K562 (cell line): ENCODE measurements around the gene LIPH. TPM values are rescaled to one million over a fixed set of nuclear protein-coding genes. Genes with fewer than 3 reads are reported as not detected.
A peak's percentile ranks its signal among the peaks of the same experiment; 100 is the strongest.

Experiments used
- ARID2 ChIP-seq: fragments of 450-650 bp; IDR thresholded peaks from 2 replicates; pipeline ENCODE4 v1.6.1; 2017; ENCODE audit warnings: antibody characterized with exemption, mild to moderate bottlenecking
- BCOR ChIP-seq: fragments of 450-650 bp; IDR thresholded peaks from 2 replicates; pipeline ENCODE4 v1.6.1; 2016
- CEBPZ ChIP-seq: fragments of 150-350 bp; IDR thresholded peaks from 2 replicates; pipeline ENCODE4 v1.6.1; 2014; ENCODE audit warnings: low read depth, mild to moderate bottlenecking, low read length, borderline replicate concordance
- CREB1 ChIP-seq, 2 experiments: sonication (generic) in 1 of 2; formaldehyde crosslinking in 1 of 2; IDR thresholded peaks; 2 replicates each; pipeline versions ENCODE4 v1.6.1 to v1.8.0; 2012 to 2022; ENCODE audit warnings: inconsistent platforms in 1 of 2, mild to moderate bottlenecking in 1 of 2, missing genetic modification reagents in 1 of 2, moderate library complexity in 1 of 2
- GATAD2B ChIP-seq: fragments of 450-650 bp; IDR thresholded peaks from 2 replicates; pipeline ENCODE4 v1.6.1; 2017; ENCODE audit warnings: mild to moderate bottlenecking, borderline replicate concordance
- IRF1 ChIP-seq: sonication (generic); formaldehyde crosslinking; IDR thresholded peaks from 2 replicates; pipeline ENCODE4 v1.8.0; 2022; ENCODE audit warnings: missing genetic modification reagents, mild to moderate bottlenecking, borderline replicate concordance
- IRF2 ChIP-seq: sonication (generic); formaldehyde crosslinking; IDR thresholded peaks from 2 replicates; pipeline ENCODE4 v1.8.1; 2022; ENCODE audit warnings: mild to moderate bottlenecking, missing genetic modification reagents
- JUN ChIP-seq, 2 experiments: sonication (generic) in 1 of 2; formaldehyde crosslinking in 1 of 2; IDR thresholded peaks; 2 replicates each; pipeline versions ENCODE4 v1.6.1 to v1.8.0; 2012 to 2022; ENCODE audit warnings: borderline replicate concordance in 2 of 2, mild to moderate bottlenecking in 2 of 2, improper control_type of control experiment in 1 of 2, low read depth in 1 of 2, low read length in 1 of 2, missing genetic modification reagents in 1 of 2
- MECOM ChIP-seq: fragments of 250-450 bp; sonication (Bioruptor Pico); IDR thresholded peaks from 2 replicates; pipeline ENCODE4 v1.8.0; 2022; ENCODE audit warnings: inconsistent platforms
- SMAD3 ChIP-seq: fragments of 450-650 bp; formaldehyde crosslinking; conservative IDR thresholded peaks from 2 replicates; pipeline ENCODE4 v1.4.0; 2020; ENCODE audit warnings: mild to moderate bottlenecking
- SMARCE1 ChIP-seq: fragments of 450-650 bp; IDR thresholded peaks from 2 replicates; pipeline ENCODE4 v1.7.1; 2016; ENCODE audit warnings: mild to moderate bottlenecking
- ZBTB5 ChIP-seq: fragments of 450-650 bp; IDR thresholded peaks from 2 replicates; pipeline ENCODE4 v1.6.1; 2017; ENCODE audit warnings: antibody characterized with exemption
- ZHX1 ChIP-seq: fragments of 150-350 bp; conservative IDR thresholded peaks from 2 replicates; pipeline ENCODE4 v1.6.1; 2014; ENCODE audit warnings: low read length
- ZKSCAN3 ChIP-seq: fragments of 250-450 bp; sonication (Bioruptor Pico); IDR thresholded peaks from 2 replicates; pipeline ENCODE4 v1.4.0; 2020
- ZNF224 ChIP-seq: sonication (generic); formaldehyde crosslinking; IDR thresholded peaks from 2 replicates; pipeline ENCODE4 v1.8.0; 2022; ENCODE audit warnings: mild to moderate bottlenecking, missing genetic modification reagents
- ZNF316 ChIP-seq: fragments of 450-650 bp; IDR thresholded peaks from 2 replicates; pipeline ENCODE4 v1.6.1; 2016
- polyA plus RNA-seq, 8 experiments: library from polyadenylated mRNA; depleted of rRNA in 4 of 8; stranded (reverse) in 5 of 8; unstranded in 3 of 8; fragments of >200 nt; fragmentation: Nextera tagmentation in 2 of 8; fragmentation: Illumina TruSeq in 1 of 8; extraction: Ambion mirVana in 2 of 8; extraction: Trizol in 1 of 8; gene quantifications; 2 replicates each; pipeline versions ENCODE4 v1.2.1 to v1.2.3, GENCODE V29; 2011 to 2014; ENCODE audit warnings: inconsistent platforms in 1 of 8, missing spikeins in 1 of 8
- total RNA-seq, 7 experiments: library from RNA; depleted of rRNA in 6 of 7; stranded (reverse); fragments of >200 nt in 6 of 7; fragmentation: Illumina TruSeq in 2 of 7; extraction: Trizol in 2 of 7; gene quantifications; 2 replicates each; pipeline versions ENCODE4 v1.2.1 to v1.2.3, GENCODE V29; 2011 to 2021; ENCODE audit warnings: low replicate concordance in 1 of 7

LIPH gene
- total and polyA plus RNA-seq, 9 of the 15 experiments (the other 6 are each of a cell fraction or from before 2014, with no cell fraction given) = 0.73 to 1.8 (median 1.3) TPM

GRCh38 chr3:185498503-185499396 lies 53.6 kb downstream of the LIPH start, which contains the start of gene TMEM41A (continued):
- peak; percentile 45; the same call in 1 of the 2 replicates for TF ChIP-seq ZNF224 (CRISPR knock-in tag)
- no peak for TF ChIP-seq IRF2 (CRISPR knock-in tag)
- TF ChIP-seq ZNF316 = peak; percentile 98
- TF ChIP-seq CEBPZ = no peak
- TF ChIP-seq ZHX1 = no peak
- TF ChIP-seq ZKSCAN3 (CRISPR knock-in tag) = no peak
- TF ChIP-seq MECOM (CRISPR knock-in tag) = no peak
- TF ChIP-seq SMAD3 (CRISPR knock-in tag) = no peak
- TF ChIP-seq GATAD2B = 0 out of 2 replicates have a peak, but pooled peaks have one; percentile 40
- peak; percentile 62; the same call in 1 of the 2 replicates for TF ChIP-seq CREB1 (IDR thresholded peaks at IDR 0.05)
- TF ChIP-seq CREB1 (CRISPR knock-in tag; IDR thresholded peaks at IDR 0.05) = peak; percentile 65
- TF ChIP-seq ARID2 = no peak
- no peak for TF ChIP-seq SMARCE1
- no peak for TF ChIP-seq IRF1
- peak; percentile 67 for TF ChIP-seq BCOR
- no peak for TF ChIP-seq ZBTB5
- TF ChIP-seq JUN (IDR thresholded peaks at IDR 0.05; ENCODE audit: borderline replicate concordance, low read depth, low read length) = 0 out of 2 replicates have a peak, but pooled peaks have one; percentile 30
- TF ChIP-seq JUN (CRISPR knock-in tag; IDR thresholded peaks at IDR 0.05; ENCODE audit: borderline replicate concordance) = no peak
